ENCODE measurements around the gene KRTAP10-12.

DNA sequence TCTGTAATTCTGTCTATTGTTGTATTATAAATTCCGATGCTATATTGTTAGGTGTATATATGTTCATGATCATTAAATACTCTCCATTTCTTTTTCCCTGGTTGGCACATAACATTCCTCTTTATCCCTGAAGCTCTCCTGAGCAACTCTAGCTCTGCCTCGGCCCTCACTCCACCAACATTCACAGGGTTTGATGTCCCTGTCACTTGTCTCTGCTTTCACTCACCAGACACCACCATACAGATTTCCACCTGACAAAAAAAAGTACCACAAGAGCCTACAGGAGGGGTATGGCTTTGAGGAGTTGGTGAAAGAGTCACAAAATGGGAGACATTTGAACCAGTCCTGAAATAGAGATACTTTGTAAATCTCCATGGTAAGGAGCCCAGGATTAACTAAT, 23.2 kb downstream of the KRTAP10-12 start:
- TF ChIP-seq, protein P1, sequence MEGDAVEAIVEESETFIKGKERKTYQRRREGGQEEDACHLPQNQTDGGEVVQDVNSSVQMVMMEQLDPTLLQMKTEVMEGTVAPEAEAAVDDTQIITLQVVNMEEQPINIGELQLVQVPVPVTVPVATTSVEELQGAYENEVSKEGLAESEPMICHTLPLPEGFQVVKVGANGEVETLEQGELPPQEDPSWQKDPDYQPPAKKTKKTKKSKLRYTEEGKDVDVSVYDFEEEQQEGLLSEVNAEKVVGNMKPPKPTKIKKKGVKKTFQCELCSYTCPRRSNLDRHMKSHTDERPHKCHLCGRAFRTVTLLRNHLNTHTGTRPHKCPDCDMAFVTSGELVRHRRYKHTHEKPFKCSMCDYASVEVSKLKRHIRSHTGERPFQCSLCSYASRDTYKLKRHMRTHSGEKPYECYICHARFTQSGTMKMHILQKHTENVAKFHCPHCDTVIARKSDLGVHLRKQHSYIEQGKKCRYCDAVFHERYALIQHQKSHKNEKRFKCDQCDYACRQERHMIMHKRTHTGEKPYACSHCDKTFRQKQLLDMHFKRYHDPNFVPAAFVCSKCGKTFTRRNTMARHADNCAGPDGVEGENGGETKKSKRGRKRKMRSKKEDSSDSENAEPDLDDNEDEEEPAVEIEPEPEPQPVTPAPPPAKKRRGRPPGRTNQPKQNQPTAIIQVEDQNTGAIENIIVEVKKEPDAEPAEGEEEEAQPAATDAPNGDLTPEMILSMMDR (IDR thresholded peaks at IDR 0.05) = no peak
- TF ChIP-seq POLR2A (IDR thresholded peaks at IDR 0.05) = no peak
